Mesendoderm (in vitro differentiated cells): ENCODE results near the gene ALK.

Experiments used
- DNase-seq: peaks from one replicate; pipeline ENCODE4 v3.0.0; 2013
- H2AK5ac ChIP-seq: 2 replicates; pipeline ENCODE4 v1.6.1; 2013; ENCODE audit warnings: low read length, inconsistent platforms
- H2BK120ac ChIP-seq: 2 replicates; pipeline ENCODE4 v1.6.1; 2013; ENCODE audit warnings: low read depth, mild to moderate bottlenecking, low read length, moderate library complexity, mixed read lengths
- H2BK15ac ChIP-seq: replicated peaks from 2 replicates; pipeline ENCODE4 v1.6.1; 2013; ENCODE audit warnings: low read depth, mild to moderate bottlenecking, moderate library complexity
- H2BK5ac ChIP-seq: 2 replicates; pipeline ENCODE4 v1.6.1; 2013; ENCODE audit warnings: low read length, inconsistent platforms
- H3K18ac ChIP-seq: 2 replicates; pipeline ENCODE4 v1.6.1; 2013; ENCODE audit warnings: mild to moderate bottlenecking, low read length, mixed read lengths
- H3K23ac ChIP-seq: one replicate; pipeline ENCODE4 v1.6.1; 2013; ENCODE audit warnings: low read length
- H3K27ac ChIP-seq: 2 replicates; pipeline ENCODE4 v1.5.1; 2013; ENCODE audit warnings: low read depth, mild to moderate bottlenecking, inconsistent platforms, low read length, moderate library complexity
- H3K27me3 ChIP-seq: 2 replicates; pipeline ENCODE4 v1.6.1; 2013; ENCODE audit warnings: low read length, control low read depth, mild to moderate bottlenecking, inconsistent platforms; ENCODE audit not compliant: insufficient read depth, poor library complexity
- H3K36me3 ChIP-seq: 2 replicates; pipeline ENCODE4 v1.6.1; 2013; ENCODE audit warnings: low read length, inconsistent platforms; ENCODE audit not compliant: control insufficient read depth, insufficient read depth
- H3K4ac ChIP-seq: one replicate; pipeline ENCODE4 v1.6.1; 2013; ENCODE audit warnings: low read depth, mild to moderate bottlenecking, low read length, moderate library complexity
- H3K4me1 ChIP-seq: 2 replicates; pipeline ENCODE4 v1.6.1; 2013; ENCODE audit warnings: low read depth, low read length, inconsistent platforms; ENCODE audit not compliant: control insufficient read depth
- H3K4me2 ChIP-seq: 2 replicates; pipeline ENCODE4 v1.6.1; 2013; ENCODE audit warnings: low read length
- H3K4me3 ChIP-seq: 2 replicates; pipeline ENCODE4 v1.5.1; 2013; ENCODE audit warnings: mild to moderate bottlenecking, low read length
- H3K56ac ChIP-seq: one replicate; pipeline ENCODE4 v1.6.1; 2013; ENCODE audit warnings: low read length
- H3K79me1 ChIP-seq: 2 replicates; pipeline ENCODE4 v1.6.1; 2013; ENCODE audit warnings: low read length, inconsistent platforms
- H3K79me2 ChIP-seq: 2 replicates; pipeline ENCODE4 v1.6.1; 2013; ENCODE audit warnings: mild to moderate bottlenecking, low read length; ENCODE audit not compliant: control insufficient read depth, insufficient read depth
- H3K9ac ChIP-seq: 2 replicates; pipeline ENCODE4 v1.6.1; 2013; ENCODE audit warnings: low read length, inconsistent platforms
- H4K5ac ChIP-seq: one replicate; pipeline ENCODE4 v1.6.1; 2013; ENCODE audit warnings: low read length
- H4K8ac ChIP-seq: one replicate; pipeline ENCODE4 v1.6.1; 2013; ENCODE audit warnings: low read depth, mild to moderate bottlenecking, control low read depth, low read length, moderate library complexity
- WGBS: extraction: QIAGEN DNeasy Blood & Tissue Kit; methylation state at CpG from one replicate; pipeline ENCODE4 v1.1.7; 2013; ENCODE audit warnings: low lambda C conversion rate, missing lambda C conversion rate; ENCODE audit not compliant: insufficient coverage; ENCODE audit errors: extremely low coverage; 5-methylcytosine and 5-hydroxymethylcytosine counted together

ALK gene

DNA sequence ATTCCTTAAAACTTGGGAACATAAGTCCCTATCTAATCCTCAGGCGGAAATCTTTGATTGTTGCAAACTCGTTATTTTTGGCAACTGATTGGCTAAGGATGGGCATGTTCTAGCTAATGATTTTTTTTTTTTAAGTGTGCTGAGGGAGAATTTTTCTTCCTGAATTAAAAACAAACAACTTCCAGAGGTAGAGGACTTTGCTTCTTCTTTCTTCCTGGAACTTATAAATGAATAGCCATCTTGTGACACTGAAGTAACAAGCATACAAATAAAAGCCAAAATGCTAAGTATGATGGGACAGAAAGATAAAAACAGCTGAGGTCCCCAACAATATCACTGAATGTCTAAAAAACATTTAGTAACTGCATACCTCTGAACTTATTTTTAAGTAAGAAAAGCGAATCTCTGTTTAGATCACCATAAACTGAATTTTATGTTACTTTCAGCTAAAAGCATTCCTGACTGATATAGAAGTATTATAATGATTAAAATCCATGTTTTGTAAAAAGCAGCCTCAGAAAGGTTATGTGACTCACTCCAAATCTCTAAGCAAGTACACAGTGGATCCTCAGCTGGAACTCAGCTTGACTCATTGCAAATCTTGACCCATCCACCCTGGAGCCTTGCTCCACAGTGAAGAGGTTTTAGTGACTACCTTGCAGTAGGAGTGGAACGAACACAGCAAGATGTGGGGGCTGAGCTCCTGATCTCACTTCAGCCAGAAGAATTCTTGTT is 461.8 kb downstream of the ALK start:
- H2BK120ac ChIP-seq = no peak overlapping the region
- no peaks in the 10 kb centered on the region for H3K4me1 ChIP-seq
- H3K27ac ChIP-seq = no peak overlapping the region
- H4K5ac ChIP-seq = no peak overlapping the region
- H3K4me2 ChIP-seq = no peak overlapping the region
- H2AK5ac ChIP-seq = no peak overlapping the region
- H3K4ac ChIP-seq = no peak overlapping the region
- no peak overlapping the region for H3K9ac ChIP-seq
- no peak overlapping the region for H3K18ac ChIP-seq
- H4K8ac ChIP-seq = no peak overlapping the region
- WGBS = no CpG with 5 or more reads among the region's 4 CpGs
- no peak for DNase-seq
- no peaks in the 10 kb centered on the region for H3K36me3 ChIP-seq
- H2BK15ac ChIP-seq = no peak overlapping the region
- H3K79me2 ChIP-seq = no peaks in the 10 kb centered on the region
- H3K56ac ChIP-seq = no peak overlapping the region
- no peaks in the 10 kb centered on the region for H3K79me1 ChIP-seq
- H2BK5ac ChIP-seq = no peak overlapping the region
- H3K23ac ChIP-seq = no peak overlapping the region
- H3K4me3 ChIP-seq = no peak overlapping the region
- no peaks in the 10 kb centered on the region for H3K27me3 ChIP-seq

DNA sequence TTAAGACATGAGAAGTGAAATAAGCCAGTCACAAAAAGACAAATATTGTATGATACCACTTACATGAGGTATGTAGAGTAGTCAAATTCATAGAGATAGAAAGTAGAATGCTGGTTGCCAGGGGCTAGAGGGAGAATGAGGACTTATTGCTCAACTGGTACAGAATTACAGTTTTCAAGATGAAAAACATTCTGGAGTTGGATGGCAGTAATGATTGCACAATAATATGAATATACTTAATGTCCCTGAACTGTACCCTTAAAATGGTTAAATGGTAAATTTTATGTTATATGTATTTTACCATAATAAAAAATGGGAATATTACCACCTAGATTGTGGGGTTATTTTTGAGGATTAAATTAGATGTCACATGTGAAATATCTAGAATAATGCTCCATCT is 465.0 kb downstream of the ALK start:
- H3K79me2 ChIP-seq = no peaks in the 10 kb centered on the region
- no peak overlapping the region for H3K9ac ChIP-seq
- no peak overlapping the region for H3K27ac ChIP-seq
- H3K4me1 ChIP-seq = no peaks in the 10 kb centered on the region
- H2BK15ac ChIP-seq = no peak overlapping the region
- no peak overlapping the region for H3K56ac ChIP-seq
- H3K79me1 ChIP-seq = no peaks in the 10 kb centered on the region
- DNase-seq = no peak
- H4K8ac ChIP-seq = no peak overlapping the region
- H3K27me3 ChIP-seq = no peaks in the 10 kb centered on the region
- no peak overlapping the region for H3K4ac ChIP-seq
- H3K36me3 ChIP-seq = no peaks in the 10 kb centered on the region
- H3K23ac ChIP-seq = no peak overlapping the region
- H2BK5ac ChIP-seq = no peak overlapping the region
- no peak overlapping the region for H2AK5ac ChIP-seq
- no peak overlapping the region for H3K4me2 ChIP-seq
- no peak overlapping the region for H3K4me3 ChIP-seq
- H4K5ac ChIP-seq = no peak overlapping the region
- H3K18ac ChIP-seq = no peak overlapping the region
- no peak overlapping the region for H2BK120ac ChIP-seq

DNA sequence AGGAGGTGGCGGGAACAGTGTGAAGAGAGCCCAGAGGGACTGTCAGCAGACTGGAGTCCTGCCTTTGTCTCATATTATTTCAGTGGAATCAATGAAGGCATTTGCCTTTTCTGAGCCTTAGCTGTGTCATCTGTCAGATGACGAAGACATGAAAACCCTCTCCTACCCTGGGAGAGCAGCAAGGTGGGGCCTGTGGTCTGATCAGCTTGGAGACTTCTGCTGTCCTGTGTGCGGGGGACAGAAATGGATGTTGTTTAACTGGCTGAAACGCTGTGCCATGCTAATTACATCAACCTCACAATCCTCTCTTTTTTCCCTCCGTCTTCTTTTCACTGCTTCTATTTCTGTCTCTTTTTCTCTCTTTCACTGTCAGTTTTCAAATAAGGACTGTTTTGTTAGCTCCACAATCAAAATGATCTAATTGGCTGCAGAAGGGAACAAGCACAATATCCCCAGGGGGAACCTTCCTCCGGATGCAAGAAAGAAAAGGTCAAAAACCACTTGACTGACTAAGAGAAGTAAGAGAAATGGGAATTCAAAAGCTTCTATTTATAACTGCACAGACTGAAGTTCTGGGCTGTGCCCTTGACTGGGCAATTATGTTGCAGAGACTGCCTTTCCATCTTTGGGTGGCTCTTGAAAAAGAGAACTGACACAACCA is 466.1 kb downstream of the ALK start:
- no peak overlapping the region for H2BK15ac ChIP-seq
- no peak overlapping the region for H3K18ac ChIP-seq
- no peak overlapping the region for H3K56ac ChIP-seq
- no peak overlapping the region for H2BK120ac ChIP-seq
- no peak overlapping the region for H3K27ac ChIP-seq
- no peaks in the 10 kb centered on the region for H3K27me3 ChIP-seq
- H2AK5ac ChIP-seq = no peak overlapping the region
- no peaks in the 10 kb centered on the region for H3K79me1 ChIP-seq
- H4K8ac ChIP-seq = no peak overlapping the region
- no peaks in the 10 kb centered on the region for H3K36me3 ChIP-seq
- H3K23ac ChIP-seq = no peak overlapping the region
- no CpG with 5 or more reads among the region's 6 CpGs for WGBS
- no peak overlapping the region for H3K4ac ChIP-seq
- no peak for DNase-seq
- no peaks in the 10 kb centered on the region for H3K4me1 ChIP-seq
- no peak overlapping the region for H2BK5ac ChIP-seq
- H3K79me2 ChIP-seq = no peaks in the 10 kb centered on the region
- no peak overlapping the region for H3K4me3 ChIP-seq
- no peak overlapping the region for H3K4me2 ChIP-seq
- no peak overlapping the region for H4K5ac ChIP-seq
- no peak overlapping the region for H3K9ac ChIP-seq

DNA sequence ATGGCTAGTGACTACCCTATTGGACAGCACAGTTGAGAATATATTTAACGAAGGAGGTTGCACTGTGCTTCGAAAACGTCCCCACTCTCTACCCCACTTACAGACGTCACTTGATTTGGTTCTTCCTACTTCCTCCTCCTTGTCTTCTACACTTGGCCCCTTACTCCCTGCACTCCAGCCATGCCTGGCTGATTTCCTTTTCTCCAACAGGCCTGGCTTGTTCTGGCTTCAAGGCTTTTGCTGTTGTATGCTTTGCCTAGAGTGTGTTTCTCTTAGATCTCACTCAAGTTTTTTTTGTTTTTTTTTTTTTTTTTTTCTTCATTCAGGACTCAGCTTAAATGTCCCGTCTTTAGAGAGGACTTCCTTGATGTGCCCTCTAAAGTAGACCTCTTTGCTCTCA is 469.4 kb downstream of the ALK start:
- WGBS = no CpG with 5 or more reads among the region's 5 CpGs
- no peak overlapping the region for H4K5ac ChIP-seq

DNA sequence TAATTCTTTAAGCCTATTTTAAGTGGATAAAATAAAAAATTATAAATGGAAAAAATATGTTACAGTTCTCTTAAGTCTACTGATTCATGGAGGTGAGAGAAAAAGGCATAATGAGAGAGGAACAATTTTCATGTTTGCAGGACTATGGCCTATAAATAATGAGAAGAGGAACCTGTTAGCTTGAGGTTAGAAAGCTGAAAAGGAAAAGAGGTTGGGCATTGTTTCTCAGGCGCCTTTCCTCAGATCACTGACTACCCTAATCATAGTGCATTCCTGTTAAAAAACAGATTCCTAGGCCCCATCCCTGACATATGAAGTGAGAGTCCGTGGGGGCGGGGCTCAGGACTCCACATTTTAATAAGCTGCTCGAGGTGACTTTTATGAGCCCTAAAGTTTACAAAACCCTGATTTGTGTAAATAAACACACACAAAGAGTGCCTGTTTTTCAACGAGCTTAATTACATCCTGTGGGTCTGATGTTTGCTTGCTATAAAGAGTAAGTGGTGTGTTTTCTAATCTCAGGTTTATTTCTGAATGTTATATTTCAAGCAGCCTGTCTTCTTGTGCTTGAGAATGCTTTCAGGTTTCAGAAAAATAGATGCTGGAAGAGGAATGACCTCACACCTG is 470.7 kb downstream of the ALK start:
- Histone ChIP-seq H3K18ac (no peak overlapping the region), H4K5ac (no peak overlapping the region), H3K27ac (no peak overlapping the region), H2AK5ac (no peak overlapping the region), H3K4me3 (no peak overlapping the region), H2BK15ac (no peak overlapping the region), H3K4ac (no peak overlapping the region), H3K36me3 (no peaks in the 10 kb centered on the region), H2BK120ac (no peak overlapping the region), H3K9ac (no peak overlapping the region), H3K27me3 (no peaks in the 10 kb centered on the region), H3K56ac (no peak overlapping the region), H3K79me1 (no peaks in the 10 kb centered on the region), H3K4me2 (no peak overlapping the region), H3K4me1 (no peaks in the 10 kb centered on the region), H3K23ac (no peak overlapping the region), H3K79me2 (no peaks in the 10 kb centered on the region), H2BK5ac (no peak overlapping the region), H4K8ac (no peak overlapping the region)
- no peak for DNase-seq
- no CpG with 5 or more reads among the region's 5 CpGs for WGBS

More for the DNA sequence above, 469.4 kb downstream of the ALK start:
- Histone ChIP-seq H3K4me1 (no peaks in the 10 kb centered on the region), H3K56ac (no peak overlapping the region), H3K18ac (no peak overlapping the region), H3K27me3 (no peaks in the 10 kb centered on the region), H2BK5ac (no peak overlapping the region), H4K8ac (no peak overlapping the region), H2BK15ac (no peak overlapping the region), H3K27ac (no peak overlapping the region), H3K36me3 (no peaks in the 10 kb centered on the region), H3K79me1 (no peaks in the 10 kb centered on the region), H2AK5ac (no peak overlapping the region), H3K4me3 (no peak overlapping the region), H3K23ac (no peak overlapping the region), H3K79me2 (no peaks in the 10 kb centered on the region), H2BK120ac (no peak overlapping the region), H3K4me2 (no peak overlapping the region), H3K9ac (no peak overlapping the region), H3K4ac (no peak overlapping the region)
- DNase-seq = no peak
